ENCODE data around the gene TH.

Gene TH

GRCh38 chr11:2213890-2214526, 42.4 kb upstream of the TH start:
- no peak for TF ChIP-seq CTCF (IDR thresholded peaks at IDR 0.05)
- no peaks in the 10 kb centered on the region for H3K36me3 ChIP-seq
- no peak overlapping the region for H3K4me3 ChIP-seq (ENCODE audit: low read depth in 1 of 2, low read length in 1 of 2)
- peaks cover 8% of the 10 kb centered on the region for H3K27me3 ChIP-seq
- no peaks in the 10 kb centered on the region for H3K9me3 ChIP-seq
- no peaks in the 10 kb centered on the region for H3K4me1 ChIP-seq (ENCODE audit: control insufficient read depth in 1 of 2, insufficient read depth in 1 of 2, low read depth in 1 of 2, low read length in 1 of 2)
- H3K27ac ChIP-seq: no peak overlapping the region

- Histone ChIP-seq H3K4me3 (ENCODE audit: low read depth in 1 of 2, low read length in 1 of 2) (no peak overlapping the region), H3K9me3 (no peaks in the 10 kb centered on the region), H3K36me3 (no peaks in the 10 kb centered on the region), H3K4me1 (ENCODE audit: control insufficient read depth in 1 of 2, insufficient read depth in 1 of 2, low read depth in 1 of 2, low read length in 1 of 2) (no peaks in the 10 kb centered on the region), H3K27ac (no peak overlapping the region), H3K27me3 (peaks cover 8% of the 10 kb centered on the region)
- no peak for TF ChIP-seq CTCF (IDR thresholded peaks at IDR 0.05)
Observed at GRCh38 chr11:2213384-2213842, 41.8 kb upstream of the TH start.

- Histone ChIP-seq H3K36me3 (no peaks in the 10 kb centered on the region), H3K9me3 (no peaks in the 10 kb centered on the region), H3K4me3 (ENCODE audit: low read depth in 1 of 2, low read length in 1 of 2) (no peak overlapping the region), H3K27ac (no peak overlapping the region), H3K4me1 (ENCODE audit: control insufficient read depth in 1 of 2, insufficient read depth in 1 of 2, low read depth in 1 of 2, low read length in 1 of 2) (no peaks in the 10 kb centered on the region), H3K27me3 (peaks cover 8% of the 10 kb centered on the region)
- TF ChIP-seq CTCF (IDR thresholded peaks at IDR 0.05): no peak
Observed at GRCh38 chr11:2212411-2213251, 41.0 kb upstream of the TH start.

- no peaks in the 10 kb centered on the region for H3K9me3 ChIP-seq
- H3K27ac ChIP-seq: no peak overlapping the region
- H3K36me3 ChIP-seq: no peaks in the 10 kb centered on the region
- no peaks in the 10 kb centered on the region for H3K4me1 ChIP-seq (ENCODE audit: control insufficient read depth in 1 of 2, insufficient read depth in 1 of 2, low read depth in 1 of 2, low read length in 1 of 2)
- no peak overlapping the region for H3K4me3 ChIP-seq (ENCODE audit: low read depth in 1 of 2, low read length in 1 of 2)
- no peak for TF ChIP-seq CTCF (IDR thresholded peaks at IDR 0.05)
- H3K27me3 ChIP-seq: peaks cover 8% of the 10 kb centered on the region
Observed at GRCh38 chr11:2211113-2211971, 39.7 kb upstream of the TH start.

GRCh38 chr11:2210366-2211112, 38.9 kb upstream of the TH start:
- TF ChIP-seq CTCF (IDR thresholded peaks at IDR 0.05): no peak
- Histone ChIP-seq H3K36me3 (no peaks in the 10 kb centered on the region), H3K4me1 (ENCODE audit: control insufficient read depth in 1 of 2, insufficient read depth in 1 of 2, low read depth in 1 of 2, low read length in 1 of 2) (no peaks in the 10 kb centered on the region), H3K27ac (no peak overlapping the region), H3K27me3 (peaks cover 8% of the 10 kb centered on the region), H3K9me3 (no peaks in the 10 kb centered on the region), H3K4me3 (ENCODE audit: low read depth in 1 of 2, low read length in 1 of 2) (no peak overlapping the region)
